GM19397 (cell line): ENCODE measurements around the gene LEKR1.
"Not testable (repeated sequence)": the region's sequence is repeated elsewhere in the genome, so short reads cannot be mapped to it uniquely, and the experiment has no call there.

Source experiments
- ATAC-seq: cut with Tn5 transposase; IDR thresholded peaks from one replicate; pipeline ENCODE4 v1.9.1; 2021; ENCODE audit warnings: mild to moderate bottlenecking, moderate library complexity; ENCODE audit not compliant: unreplicated experiment

The LEKR1 gene

DNA sequence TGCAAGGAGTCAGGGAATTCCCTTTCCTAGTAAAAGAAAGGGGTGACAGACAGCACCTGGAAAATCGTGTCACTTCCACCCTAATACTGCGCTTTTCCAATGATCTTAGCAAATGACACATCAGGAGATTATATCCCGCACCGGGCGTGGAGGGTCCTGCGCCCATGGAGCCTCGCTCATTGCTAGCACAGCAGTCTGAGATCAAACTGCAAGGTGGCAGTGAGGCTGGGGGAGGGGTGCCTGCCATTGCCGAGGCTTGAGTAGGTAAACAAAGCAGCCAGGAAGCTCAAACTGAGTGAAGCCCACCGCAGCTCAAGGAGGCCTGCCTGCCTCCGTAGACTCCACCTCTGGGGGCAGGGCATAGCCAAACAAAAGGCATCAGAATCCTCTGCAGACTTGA is 140.2 kb downstream of the LEKR1 start:
- ATAC-seq: not testable (repeated sequence)

DNA sequence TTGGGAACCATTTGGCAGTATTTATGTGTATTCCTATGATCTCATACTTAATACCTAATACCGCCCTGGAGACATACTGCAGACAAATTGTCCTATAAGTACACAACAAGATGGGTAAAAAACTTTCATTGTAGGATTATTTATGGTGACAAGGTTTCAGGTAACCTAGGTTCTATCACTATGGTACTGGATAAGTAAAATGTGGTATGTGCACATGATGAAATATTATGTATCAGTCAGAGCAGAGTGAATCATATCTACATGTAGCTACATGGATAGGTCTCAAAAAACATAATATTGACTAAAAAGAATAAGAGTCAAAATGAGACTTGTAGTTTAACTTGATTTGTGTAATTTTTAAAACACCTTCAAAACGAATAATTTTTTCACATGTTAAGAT is 147.8 kb downstream of the LEKR1 start:
- ATAC-seq: no peak

DNA sequence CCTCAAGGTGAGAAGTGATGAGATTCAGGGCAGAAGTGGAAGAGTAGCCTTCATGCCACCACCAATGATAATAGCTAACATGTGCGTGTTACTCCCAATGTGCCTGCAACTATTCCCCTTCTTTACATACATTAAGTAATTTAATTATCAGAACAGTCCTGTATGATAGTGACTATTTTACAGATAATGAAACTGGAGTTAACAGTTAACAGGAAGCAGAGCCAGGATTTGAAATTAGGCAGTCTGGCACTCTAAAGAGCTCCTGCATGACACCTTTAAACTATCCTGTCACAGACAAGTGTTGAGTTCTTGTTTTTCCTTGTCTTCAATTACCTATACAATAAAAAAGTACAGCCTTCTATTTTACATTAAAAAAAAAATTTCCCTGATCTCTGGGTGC is 148.8 kb downstream of the LEKR1 start:
- ATAC-seq: no peak

DNA sequence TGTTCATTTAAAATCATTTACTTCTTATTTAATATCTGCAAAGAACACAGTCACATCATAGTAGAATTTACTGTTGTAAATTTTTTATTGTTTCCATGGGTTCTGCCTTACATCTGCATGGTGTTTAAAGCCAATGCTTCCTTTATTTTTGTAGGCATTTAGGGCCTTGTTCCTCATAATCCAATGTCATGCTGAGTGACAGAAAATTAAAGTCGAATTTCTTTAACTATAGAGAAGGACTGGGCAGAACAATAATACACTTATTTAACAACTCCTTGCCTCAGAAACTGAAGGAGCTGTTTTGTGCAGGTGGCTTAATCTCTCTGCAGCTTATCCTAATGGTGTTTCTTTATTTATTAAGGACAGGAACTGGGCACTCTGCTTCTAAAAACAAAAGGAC is 149.6 kb downstream of the LEKR1 start:
- ATAC-seq: no peak

DNA sequence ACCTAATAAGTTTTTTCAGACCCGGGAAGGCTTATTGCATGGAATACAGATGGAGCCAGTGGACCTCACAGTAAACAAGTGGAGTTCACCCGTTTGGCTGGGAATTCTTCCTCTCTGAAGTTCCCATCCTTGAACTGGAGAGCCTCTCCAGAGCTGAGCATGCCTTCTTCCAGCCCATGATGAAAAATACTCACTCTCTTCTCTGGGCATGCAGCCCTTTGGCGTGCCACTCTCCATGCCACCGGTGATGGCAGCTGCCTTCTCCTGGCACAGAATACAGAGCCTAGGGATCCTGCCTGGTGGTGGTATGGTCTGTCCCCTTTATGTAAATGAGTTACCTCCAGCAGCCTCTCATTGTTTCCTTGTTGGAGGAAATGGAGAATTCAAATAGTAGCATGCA is 150.8 kb downstream of the LEKR1 start:
- ATAC-seq: no peak

DNA sequence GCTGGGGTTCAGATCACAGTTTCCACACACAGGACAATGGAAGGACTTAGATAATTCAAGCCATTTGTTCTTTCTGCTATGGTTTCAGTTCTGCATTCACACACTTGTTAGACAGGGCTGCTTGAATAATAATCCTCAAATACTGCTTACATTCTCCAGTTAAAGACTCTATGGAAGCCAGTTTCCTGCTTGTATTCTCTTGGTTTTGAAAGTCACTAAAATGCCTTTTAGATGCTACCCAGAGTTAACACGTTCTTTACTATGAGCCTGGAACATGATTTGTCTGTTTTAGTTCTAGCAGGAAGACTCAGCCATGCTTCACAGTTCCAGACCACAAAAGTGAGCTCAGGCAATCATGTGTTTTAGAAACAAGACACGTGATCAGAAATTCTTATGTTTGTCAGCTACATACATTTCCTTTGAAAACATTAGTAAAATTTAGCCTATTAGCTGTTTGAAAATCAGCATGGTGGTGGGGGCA is 152.4 kb downstream of the LEKR1 start:
- ATAC-seq: peak; percentile 88

DNA sequence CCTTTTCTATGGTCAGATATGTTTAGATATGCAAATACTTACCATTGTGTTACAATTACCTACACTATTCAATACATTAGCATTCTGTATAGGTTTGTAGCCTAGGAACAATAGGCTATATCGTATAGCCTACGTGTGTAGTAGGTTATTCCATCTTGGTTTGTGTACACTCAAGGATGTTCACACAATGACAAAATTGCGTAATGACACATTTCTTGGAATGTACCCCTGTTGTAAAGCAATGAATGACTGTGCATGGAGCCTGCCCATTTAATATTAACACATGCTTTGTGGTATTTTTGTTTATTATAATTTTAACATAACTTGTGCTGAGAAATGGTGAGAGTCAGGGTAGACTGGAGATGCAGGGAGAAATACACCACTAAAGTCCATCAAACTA is 154.9 kb downstream of the LEKR1 start:
- ATAC-seq: no peak

DNA sequence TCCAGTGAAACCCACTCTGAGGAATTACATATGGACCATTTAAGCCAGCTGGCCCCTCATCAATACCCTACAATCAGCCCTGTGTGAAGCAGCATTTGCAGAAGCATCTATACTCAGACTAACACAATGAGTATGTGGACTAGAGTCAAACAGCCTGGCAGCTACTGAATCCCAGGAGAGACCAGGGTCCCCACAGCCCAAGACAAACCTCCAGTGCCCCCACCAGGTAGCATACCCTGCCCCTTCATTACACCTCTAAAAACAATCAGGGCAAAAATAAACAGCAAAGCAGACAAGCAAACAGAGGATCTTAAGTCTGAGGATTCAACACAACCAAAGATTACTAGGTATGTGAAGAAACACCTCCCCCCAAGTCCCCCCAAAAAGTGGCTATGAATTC is 157.4 kb downstream of the LEKR1 start:
- no peak for ATAC-seq

DNA sequence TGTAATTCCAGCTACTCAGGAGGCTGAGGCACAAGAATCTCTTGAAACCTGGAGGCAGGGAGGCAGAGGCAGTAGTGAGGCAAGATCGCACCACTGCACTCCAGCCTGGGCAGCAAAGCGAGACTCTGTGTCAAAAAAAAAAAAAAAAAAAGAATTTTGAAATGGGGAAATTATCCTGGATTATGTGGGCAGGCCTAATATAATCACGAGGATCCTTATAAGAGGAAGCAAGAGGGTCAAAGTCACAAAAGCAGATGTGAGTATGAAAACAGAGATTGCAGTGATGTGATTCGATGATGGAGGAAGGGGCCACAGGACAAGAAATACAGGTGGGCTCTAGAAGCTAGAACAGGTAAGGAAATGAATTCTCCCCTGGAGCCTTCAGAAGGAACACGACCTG is 159.6 kb downstream of the LEKR1 start:
- no peak for ATAC-seq

DNA sequence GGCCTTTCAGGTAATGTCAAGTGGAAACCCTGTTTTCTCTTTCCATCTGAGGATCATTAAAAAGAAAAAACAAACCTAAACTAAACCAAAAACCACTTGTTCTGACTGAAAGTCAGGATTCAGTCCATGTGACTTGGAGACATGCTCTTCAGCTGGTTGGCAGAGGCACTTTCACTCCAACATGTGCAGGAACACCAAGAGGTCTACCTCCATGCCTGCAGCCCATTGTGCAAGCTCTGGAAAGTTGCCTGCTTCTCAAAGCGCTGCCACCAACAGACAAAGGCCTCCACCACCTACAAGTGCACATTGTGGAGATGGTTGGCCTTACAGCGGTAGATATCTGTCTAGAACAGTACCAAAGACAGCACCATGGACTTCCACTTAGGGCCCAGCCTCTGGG is 161.8 kb downstream of the LEKR1 start:
- no peak for ATAC-seq

DNA sequence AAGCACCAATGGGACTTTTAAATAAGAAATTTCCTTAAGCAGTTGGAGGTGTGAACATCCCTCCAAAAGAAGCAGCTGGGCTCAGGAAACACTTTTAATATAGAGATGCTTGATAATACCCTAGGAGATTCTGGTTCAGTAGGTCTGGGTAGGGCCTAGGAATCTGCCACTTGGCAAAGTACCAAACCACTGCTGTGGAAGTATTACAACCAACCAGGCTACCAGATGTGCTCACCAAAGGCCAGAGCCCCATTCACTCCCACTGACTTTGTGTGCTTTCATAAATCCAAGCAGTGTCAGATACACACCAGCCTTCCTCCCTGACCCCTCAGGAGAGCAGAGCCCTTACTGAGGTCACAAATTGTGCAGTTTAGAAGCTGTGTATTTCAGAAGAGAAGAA is 171.2 kb downstream of the LEKR1 start:
- no peak for ATAC-seq

DNA sequence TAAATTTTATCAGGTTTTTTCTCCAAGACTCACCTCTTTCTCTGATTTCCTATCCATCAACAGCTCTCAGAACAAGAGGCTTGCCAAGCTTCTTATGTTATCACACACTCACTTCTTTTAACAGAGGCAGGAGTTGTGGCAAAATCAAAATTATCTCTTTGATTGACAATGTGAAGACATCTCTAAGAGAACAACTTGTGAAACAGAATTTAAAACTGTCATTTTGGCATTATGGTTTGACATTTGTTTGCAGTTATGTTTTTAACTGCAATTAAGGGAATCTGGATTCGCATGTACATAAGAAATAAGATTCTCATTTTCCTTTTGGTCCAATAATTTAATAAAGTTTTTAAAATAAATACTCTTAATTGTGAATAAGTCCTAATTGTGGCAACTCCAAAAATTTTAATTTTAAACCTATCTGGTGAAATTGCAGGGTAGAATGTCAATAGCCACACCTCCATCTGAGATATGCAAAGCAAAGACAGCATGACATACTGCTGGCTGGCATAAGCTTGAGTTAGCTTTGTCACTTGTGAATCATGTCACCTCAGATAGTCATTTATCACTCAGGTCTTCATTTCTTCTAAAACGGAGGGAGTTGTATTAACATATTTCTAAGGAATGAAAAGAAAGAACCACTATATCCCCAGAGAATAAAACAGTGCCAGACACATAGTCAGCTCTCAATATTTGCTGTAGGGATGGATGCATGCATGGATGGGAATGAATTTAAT is 175.2 kb downstream of the LEKR1 start:
- no peak for ATAC-seq

DNA sequence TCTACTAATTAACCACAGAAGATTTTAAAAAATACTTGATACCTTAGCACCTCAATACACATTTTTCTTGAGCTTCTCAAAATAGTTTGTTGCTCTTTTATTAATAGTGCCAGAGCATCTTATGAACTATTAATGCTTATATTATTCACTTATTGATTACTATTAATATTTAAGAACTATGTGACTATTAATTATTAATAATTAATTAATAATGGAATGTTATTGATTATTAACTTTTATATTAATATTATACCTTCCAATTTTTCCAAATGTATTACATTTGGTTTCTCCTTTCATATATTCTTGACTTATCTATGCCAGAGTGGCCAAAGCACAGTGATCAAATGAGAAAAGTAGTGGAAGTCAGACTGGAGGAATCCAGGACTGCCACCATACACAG is 195.5 kb downstream of the LEKR1 start:
- ATAC-seq: no peak

DNA sequence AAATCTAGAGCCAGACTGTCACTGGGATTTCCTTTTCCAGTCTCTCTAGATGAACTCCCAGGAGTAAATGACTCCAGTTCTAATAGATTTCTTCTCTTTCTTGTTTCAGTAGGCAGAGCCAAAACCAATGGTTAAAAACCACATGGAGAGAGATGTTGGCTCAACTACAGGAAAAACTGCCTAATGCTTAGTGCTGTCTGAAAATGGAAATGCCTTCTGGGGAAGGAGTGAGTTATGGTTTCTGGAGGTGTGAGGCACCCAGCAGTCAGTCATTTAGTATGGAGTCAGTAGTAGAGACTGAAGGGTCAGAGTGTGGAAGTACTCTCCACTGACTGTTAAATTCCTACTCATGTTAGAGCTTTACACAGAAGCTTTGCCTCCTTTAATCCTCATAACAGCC is 197.1 kb downstream of the LEKR1 start:
- ATAC-seq: no peak

DNA sequence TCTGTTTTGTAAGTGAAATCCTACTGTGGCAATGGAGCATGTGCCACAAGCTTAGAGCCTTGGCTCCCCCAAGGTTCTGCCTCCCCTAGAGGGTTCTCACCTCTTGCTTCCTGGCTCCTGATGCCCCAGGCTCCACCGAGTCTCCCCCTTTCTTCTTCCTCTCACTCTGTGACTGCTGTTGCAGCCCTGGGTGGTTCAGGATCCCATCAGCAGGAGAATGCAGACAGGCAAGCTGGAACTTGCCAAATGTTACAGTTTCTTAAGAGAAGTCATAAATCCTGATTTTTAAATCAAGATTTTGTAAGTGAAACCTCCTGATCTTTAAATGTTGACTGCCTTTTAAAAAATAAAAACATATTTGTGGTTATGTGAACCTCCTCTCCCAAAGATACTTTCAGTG is 199.9 kb downstream of the LEKR1 start:
- ATAC-seq: no peak

DNA sequence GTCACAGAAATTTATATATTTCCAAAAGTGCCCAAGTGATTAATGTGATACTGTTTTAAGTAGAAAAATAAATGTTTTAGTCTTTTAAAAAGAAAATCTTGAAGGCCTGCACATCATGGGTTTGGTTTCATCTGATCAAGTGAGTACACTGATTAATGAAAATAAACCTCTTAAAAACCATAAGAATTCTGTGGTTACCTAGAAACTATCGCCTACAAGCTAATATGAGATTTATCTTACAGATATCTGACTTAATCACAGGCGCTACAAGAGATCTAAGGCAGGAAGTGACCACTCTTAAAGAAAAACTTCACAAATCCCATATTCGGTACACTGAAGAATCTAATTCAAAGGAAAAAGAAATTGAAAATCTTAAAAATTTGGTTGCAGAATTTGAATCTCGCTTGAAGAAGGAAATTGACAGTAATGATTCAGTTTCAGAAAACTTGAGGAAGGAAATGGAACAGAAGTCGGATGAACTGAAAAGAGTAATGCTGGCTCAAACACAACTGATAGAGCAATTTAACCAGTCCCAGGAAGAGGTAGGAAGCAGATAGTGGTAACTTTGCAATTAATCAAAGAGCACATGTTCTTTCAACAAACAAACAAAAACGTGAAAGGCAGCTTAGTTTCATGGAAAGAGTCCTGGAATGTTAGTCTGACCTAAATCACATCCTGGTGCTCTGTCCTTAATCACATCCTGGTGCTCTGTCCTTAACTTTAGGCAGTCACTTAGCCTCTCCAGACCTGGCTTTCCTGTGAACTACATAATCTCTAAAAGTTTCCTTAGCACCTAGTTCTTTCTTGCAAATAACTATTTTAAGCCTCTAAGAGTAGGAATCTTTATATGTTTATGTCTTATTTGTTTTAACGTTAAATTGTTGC is 201.9 kb downstream of the LEKR1 start:
- ATAC-seq: no peak

DNA sequence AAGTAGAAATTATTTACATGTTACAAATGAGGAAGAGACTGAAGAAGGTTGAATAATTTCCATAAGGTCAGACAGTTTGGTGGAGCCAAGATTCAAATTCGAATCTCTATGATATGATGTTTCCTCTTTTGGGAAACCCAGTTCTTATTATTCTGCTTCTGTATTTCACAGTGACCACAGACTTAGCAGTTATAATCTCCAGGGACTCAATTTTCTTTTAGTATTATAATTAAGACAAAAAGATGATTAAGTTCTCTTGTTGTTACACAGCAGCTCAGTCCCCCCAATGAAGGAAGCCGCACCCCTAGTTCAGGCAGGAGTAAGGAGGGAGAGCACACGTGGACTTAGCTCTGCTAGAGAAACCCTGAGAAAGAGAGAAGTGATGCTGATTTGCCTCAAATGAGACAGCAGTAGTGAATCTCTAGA is 203.2 kb downstream of the LEKR1 start:
- ATAC-seq: peak; percentile 66

DNA sequence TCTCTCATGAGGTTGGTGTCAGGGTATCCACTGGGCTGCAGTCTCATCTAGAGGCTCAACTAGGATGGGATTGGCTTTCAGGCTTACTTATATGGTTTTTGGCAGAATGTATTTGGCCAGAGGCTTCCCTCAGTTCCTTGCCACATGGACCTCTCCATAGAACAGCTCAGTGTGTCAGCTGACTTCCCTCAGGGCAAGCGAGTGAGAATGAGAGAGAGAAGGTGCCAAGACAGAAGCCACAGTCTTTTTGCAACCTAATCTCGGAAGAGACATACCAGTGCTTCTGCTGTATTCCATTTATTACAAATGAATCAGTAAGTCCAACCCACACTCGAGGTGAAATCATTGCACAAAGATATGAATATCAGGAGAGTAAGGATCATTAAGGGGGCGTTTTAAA is 204.6 kb downstream of the LEKR1 start:
- ATAC-seq: no peak

DNA sequence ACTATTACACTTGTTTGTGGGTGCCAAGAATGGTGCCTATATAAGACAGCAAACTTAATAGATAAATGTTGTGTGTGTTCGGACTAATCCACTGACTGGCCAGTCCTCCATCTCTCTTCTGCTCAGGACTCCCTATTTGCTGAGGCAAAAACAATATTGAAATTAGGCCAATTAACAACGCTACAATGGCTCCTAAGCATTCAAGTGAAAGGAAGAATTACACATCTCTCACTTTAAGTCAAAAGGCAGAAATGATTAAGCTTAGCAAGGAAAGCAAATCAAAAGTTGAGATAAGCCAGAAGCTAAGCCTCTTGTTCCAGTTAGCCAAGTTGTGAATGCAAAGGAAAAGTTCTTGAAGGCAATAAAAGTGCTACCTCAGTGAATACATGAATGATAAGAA is 206.8 kb downstream of the LEKR1 start:
- no peak for ATAC-seq

DNA sequence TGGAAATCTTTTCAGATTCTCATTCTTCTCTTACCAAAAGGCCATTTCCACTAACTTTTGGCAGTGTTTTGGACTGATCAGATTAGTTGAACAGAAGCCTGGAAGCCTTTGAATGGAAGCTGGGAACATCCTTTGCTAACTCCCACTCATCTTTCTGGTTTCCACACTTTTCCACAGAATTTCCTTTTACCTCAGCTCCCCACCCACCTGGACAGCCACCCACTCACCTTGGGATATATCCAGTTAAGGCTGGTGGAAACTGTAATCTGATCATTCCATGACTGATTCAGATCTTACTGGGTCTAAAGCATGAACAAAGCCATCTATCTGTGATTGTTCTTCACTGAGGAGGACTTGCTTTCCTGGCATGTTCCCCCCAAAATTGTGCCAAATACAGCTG is 214.3 kb downstream of the LEKR1 start:
- no peak for ATAC-seq

DNA sequence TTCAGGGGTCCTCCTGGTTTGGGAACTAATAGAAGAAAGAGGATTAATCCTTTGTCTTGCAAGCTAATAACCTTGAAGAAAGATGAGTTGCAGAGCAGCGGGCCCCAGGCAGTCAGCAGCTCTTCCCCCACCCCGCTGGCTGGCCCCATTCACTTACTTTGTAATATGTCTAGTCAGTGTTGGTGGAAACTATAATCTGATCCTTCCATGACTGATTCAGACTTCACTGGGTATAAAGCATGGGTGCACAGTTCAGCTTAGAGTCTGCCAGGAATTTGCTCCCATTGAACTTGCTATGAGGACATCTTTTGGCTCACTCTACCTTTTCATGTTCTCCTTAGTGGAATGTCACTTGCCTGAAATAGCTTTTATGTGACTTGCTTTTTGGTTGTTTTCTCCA is 216.1 kb downstream of the LEKR1 start:
- ATAC-seq: no peak

DNA sequence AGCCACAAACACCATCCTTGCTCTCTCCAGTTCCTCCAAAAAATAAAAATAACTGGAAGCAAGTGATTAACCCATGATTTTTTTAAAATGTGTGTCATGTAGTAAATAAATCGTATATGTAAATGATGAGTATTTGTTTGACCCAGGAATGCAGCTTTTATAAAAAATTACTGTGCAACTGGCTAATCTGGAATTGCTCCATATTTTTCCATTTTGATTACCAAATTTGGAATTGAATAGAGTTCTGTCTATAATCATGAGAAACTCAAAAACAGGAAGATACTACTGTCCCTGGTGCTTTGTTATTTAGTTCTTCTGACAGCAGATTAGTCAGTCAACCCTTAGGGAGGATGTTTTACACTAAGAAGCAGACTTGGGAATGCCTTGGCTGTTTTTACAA is 217.6 kb downstream of the LEKR1 start:
- no peak for ATAC-seq
